ENCODE data around the gene GPX5.
"Not testable (repeated sequence)": the region's sequence is repeated elsewhere in the genome, so short reads cannot be mapped to it uniquely, and the experiment has no call there.

GPX5 gene, protein sequence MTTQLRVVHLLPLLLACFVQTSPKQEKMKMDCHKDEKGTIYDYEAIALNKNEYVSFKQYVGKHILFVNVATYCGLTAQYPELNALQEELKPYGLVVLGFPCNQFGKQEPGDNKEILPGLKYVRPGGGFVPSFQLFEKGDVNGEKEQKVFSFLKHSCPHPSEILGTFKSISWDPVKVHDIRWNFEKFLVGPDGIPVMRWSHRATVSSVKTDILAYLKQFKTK

DNA sequence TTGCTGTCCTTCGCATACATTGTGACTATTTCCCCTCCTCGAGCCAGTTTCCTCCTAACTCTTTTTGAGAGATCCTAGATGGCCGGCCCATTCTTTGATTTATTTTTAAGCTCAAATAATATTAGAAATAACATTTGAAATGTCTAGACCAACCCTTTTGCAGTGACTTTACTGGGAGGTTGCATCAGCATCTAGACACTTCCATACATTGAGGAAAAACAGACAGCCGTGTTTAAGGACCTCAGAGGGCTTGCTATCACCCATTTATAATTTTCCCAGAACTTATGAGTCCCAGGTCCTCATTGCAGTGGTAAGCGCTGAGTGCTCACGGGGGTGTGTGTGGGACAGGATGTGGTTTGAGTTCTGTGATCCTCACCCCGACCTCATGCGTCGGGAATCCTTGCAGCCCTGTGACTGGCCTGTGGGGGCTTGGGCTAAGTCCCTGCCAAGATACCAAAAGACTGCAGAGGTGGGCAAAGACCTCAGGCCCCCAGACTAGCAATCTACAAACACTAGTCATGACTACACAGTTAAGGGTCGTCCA, at the start of gene GPX5:
TSS of gene GPX5 (plus strand) at position 386 of the 544 bp plus-strand sequence. CDS start at position 519, 133 bp downstream.
- DNase-seq (ENCODE audit: low read depth), result no peak

DNA sequence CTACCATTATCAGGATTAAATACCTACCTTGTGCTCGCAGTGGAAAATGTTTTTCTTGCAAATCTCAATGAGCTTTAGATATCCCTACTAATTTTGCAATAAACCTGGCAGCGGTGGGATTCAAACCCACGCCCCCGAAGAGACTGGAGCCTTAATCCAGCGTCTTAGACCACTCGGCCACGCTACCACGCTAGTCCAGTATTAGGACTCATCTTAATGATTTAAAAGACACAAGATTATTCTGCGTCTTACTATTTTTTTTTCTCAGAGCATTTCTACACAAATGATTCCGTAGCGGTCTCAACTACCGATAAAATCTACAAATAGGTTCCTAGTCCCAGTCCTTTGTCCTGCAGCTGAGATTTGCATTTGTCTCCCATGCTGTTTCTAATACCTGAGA, 47.2 kb upstream of the GPX5 start:
- no peak for DNase-seq (ENCODE audit: low read depth)

DNA sequence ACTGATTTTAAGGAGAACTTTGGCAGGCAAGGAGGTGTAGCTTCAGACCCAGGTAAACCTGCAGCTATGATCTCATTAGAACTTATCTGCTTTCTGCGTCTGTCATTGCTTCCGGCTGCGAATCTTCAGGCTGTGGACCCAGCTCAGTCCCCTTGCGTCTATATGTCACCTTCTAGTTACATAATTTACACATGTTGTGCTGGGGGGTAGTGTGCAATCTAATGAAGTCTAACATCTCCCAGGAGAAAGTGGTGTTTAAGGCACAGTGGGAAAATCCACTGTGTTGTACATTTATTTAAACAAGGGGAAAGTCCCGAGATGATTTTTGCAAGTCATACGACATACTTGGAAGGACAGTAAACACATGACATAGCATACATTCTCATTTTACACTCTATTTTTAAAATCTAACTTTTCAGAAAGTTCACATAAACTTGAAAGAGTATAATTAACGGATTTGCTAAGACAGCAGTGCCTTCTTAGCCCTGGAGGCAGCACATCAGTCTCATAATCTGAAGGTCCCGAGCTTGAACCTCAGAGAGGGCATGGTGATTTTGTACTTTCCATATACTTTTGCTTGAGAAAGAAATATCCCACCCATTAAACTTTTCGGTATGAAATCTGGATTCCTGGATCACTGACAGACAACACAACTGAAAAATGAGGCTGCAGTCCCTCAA, 45.3 kb upstream of the GPX5 start:
- DNase-seq (ENCODE audit: low read depth), result no peak

DNA sequence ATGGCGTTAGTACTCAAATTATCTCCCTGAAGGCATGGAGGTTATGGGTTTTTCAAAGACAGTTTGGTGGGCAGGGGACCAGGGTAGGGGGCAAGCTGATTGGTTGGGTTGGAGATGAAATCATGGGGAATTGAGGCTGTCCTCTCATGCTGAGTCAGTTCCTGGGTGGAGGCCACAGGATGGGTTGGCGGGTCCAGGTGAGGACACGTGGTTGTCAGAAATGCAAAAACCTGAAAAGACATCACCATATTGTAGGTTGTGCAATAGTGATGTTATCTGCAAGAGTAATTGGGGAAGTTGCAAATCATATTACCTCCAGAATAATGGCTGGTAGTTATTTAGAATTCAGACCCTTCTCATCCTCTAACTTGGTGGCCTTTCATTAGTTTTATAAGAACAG, 40.2 kb upstream of the GPX5 start:
- no peak for DNase-seq (ENCODE audit: low read depth)

DNA sequence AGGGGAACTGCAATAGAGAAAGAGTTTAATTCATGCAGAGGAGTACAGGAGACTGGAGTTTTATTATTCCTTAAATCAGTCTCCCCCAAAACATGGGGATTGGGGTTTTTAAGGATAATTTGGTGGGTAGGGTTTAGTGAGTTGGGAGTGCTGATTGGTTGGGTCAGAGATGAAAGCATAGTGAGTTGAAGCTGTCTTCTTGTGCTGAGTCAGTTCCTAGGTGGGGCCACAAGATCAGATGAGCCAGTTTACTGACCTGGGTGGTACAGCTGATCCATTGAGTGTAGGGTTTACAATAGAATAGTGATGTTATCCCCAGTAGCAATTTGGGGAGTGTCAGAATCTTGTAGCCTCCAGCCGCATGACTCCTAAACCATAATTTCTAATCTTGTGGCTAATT, 39.1 kb upstream of the GPX5 start:
- DNase-seq (ENCODE audit: low read depth), result no peak

DNA sequence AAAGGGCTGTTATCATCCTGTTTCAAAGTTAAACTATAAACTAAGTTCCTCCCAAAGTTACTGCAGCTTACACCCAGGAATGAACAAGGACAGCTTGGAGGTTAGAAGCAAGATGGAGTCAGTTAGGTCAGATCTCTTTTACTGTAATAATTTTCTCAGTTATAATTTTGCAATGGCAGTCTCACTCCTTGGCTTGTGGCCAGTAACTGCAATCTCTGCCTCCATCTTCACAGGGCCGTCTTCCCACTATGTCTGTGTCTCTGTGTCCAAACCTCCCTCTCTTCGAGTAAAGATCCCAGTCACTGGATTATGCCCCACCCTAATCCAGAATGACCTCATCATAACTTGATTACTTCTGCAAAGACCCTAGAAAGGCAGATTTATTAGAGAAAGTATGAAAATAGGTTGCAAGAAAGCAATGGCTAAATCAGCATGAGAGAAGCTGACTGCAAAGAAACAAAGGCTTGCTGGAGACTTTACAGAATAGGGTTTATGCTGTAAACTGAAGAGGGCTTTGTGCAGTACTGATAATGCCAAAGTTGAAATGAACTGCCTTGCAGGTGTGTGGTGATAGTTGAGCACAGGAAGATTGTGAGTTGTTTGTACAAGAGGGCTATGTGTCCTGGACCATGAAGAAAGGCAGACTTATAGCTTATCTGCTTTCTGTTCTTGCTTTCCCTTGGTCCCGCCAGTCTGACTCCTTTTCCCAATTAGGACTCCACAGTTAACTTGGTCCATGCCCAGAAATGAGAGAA, 38.5 kb upstream of the GPX5 start:
- no peak for DNase-seq (ENCODE audit: low read depth)

DNA sequence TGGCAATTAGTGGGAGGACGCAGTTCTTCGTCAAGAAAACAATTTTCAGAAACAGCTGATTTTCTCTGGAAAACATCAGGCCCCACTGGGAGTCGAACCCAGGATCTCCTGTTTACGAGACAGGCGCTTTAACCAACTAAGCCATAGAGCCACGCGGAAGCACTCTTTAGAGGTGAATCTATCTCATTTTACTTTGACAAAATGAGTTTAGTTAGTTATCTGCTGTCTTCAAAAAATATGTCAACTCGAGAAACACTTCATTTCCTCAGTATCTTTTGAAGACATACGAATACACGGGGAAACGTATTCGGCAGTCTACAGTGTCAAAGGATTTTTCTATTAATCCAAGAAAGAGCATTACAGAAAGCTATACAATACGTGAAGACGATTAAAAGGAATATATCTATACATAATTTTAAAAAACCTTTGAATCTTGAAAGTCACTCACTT, 36.7 kb upstream of the GPX5 start:
- DNase-seq (ENCODE audit: low read depth), result no peak

DNA sequence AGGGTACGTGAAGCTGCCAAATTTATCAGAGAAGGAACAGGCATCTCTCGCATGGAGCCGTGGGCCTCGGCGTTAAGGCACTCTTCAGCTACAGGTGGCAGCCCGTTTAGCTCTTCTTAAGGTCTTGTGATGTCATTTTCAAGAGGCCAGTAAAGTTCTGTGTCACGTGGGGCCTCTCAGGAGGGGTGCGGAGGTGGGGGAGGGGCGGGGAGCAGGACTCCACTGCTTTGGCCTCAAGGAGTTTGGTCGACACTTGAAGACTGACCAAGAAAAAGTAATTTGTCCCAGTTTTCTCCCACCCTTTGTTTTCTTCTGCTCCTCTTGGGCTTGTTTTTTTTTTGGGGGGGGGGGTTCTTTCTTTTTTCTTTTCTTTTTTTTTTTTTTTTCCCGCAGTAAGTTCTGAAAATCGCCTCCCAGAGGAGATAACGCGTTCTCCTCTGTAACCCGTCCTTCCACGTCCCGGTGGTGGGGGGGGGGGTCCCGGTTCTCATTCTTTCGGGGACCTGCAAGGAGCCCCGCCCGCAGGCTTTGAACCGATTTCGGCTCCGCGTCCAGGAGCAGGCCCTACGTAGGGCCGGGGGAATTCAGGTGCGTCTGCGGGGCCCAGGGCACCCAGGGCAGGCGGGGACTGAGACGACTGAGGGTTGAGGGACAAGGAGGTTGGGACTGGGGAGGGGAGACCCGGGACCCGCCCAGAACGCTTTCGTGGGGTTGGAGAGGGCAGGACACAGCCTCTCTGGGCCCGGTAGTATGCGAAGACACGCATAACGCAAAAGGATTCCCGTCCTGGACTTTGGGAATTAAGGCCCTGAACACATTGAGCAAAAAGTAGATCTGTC, 36.1 kb upstream of the GPX5 start:
- DNase-seq (ENCODE audit: low read depth), result peak; percentile 2

DNA sequence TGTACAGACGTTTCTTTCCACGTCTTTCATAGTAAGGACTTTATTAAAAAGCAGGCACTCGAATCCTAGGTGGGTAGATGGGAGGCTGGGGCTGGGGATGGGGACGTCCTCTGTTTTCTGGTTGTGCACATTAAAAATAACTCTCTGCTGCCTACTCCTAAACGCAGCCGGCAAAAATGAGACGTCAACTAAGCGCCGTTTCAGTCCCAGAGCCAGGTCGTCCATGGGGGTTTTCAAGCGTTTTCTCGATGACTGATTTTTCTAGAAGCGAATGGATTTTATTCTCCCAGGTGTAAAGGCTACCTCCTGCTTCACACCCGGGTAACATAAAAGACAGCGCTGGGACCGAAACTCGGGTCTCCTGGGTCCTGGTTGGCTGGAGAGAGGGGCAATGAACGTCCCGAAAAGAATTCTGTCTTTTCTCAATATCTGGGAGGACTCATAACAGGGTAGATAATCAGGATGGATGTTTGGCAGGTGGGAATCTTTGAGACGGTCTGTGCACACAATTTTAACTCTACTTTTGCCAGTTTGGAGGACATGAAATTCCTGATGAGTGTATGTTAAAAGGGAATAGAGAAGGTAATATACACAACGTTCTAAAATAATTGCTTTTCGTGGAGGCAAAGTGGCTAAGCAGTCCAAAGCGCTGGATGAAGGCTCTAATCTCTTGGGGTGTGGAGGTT, 35.3 kb upstream of the GPX5 start:
- no peak for DNase-seq (ENCODE audit: low read depth)

DNA sequence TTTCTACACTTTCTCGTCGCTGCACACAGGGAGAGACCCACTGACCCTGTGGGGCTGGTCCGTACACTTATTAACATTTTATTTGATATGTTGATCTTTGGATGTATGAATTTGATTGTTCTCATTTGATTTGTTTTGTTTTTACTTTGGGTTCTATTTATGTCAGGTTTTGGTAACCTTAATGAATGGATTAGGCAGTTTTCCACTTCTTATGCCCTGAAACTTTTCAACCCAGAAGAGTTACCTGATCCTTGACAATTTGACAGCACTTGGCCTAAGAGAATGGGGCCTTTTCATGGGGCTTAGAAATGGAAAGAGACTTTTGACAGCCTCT, 33.7 kb upstream of the GPX5 start:
- DNase-seq (ENCODE audit: low read depth), result no peak

DNA sequence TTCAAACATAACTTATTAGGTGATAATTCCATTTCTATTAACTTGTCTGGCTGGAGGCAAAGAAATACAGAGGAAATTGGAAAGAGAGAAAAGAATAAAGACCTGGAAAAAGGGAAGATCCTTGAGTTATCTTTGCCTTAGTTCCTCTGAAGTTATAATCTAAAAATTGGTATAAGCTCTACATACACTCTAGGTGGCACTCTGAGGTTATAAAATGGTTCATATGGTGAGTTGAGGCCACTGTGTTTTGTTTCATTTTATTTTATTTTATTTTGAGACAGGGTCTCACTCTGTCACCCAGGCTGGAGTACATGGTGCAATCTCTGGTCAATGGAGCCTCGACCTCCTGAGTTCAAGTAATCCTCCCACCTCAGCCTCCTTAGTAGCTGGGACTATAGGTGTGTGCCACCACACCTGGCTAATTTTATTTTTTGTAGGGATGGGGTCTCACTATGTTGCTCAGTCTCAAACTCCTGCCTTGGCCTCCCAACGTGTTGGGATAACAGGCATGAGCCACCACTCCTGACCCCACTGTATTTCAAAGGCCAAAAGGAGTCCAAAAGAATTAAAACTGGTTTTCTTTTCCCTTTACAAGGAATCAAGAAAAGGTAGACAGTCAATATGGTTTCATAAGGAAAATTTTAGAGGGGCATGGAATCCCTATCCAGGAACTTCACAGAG, 29.4 kb upstream of the GPX5 start:
- DNase-seq (ENCODE audit: low read depth), result no peak

DNA sequence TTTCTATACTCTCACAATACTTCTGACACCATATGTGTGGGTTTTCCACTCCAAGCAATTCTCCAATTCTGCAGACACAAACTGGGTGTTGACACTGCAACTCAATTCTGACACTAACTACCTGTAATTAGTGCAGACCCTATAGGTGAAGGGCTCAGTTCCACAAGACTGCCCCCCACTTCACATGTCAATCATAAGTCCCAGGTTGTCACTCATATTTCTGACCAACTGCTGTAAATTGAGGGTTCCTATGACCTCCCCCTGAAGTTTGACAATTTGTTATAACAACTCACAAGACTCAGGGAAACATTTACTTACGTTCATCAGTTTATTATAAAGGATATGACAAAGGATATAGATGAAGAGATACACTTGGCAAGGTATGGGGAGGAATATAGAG, 28.4 kb upstream of the GPX5 start:
- no peak for DNase-seq (ENCODE audit: low read depth)

DNA sequence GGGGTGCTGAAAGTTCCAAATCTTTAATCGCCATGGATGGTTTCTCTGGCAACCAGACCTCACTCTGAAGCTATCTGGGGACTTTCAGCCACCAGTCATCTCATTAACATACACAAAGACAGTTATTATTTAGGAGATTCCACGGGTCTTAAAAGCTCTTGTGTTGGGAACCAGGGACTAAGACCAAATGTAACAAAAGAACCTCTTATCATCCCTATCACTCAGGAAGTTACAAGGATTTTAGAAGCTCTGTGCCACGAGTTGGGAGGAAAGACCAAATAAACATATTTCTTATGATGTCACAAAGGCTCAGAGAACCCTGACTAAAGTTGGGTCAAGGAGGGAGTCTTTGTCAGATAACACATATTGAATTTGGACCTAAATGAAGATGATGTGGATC, 27.8 kb upstream of the GPX5 start:
- DNase-seq (ENCODE audit: low read depth), result no peak

DNA sequence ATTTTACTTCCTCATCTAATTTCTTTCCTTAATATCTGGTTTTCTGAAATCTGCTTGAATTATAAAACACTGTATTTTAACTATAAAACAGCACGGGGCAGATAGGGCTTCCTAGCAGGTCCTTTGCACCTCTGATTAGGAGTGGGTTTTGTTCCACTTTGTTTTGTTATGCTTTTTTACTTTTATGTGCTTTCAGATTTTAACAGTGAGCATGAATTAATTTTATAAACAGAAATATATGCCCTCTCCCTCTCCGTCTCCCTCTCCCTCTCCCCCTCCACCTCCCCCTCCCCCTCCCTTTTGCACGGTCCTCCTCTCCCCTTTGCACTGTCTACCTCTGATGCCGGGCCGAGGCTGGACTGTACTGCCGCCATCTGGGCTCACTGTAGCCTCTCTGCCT, 24.4 kb upstream of the GPX5 start:
- DNase-seq (ENCODE audit: low read depth), result no peak

DNA sequence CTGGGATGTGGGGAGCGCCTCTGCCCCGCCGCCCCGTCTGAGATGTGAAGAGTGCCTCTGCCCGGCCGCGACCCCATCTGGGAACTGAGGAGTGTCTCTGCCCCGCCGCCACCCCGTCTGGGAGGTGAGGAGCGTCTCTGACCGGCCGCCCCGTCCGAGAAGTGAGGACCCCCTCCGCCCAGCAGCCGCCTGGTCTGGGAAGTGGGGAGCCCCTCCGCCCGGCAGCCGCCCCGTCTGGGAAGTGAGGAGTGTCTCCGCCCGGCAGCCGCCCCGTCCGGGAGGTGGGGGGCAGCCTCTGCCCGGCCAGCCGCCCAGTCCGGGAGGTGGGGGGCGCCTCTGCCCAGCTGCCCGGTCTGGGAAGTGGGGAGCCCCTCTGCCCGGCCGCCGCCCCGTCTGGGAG, 23.5 kb upstream of the GPX5 start:
- not testable (repeated sequence) for DNase-seq (ENCODE audit: low read depth)

DNA sequence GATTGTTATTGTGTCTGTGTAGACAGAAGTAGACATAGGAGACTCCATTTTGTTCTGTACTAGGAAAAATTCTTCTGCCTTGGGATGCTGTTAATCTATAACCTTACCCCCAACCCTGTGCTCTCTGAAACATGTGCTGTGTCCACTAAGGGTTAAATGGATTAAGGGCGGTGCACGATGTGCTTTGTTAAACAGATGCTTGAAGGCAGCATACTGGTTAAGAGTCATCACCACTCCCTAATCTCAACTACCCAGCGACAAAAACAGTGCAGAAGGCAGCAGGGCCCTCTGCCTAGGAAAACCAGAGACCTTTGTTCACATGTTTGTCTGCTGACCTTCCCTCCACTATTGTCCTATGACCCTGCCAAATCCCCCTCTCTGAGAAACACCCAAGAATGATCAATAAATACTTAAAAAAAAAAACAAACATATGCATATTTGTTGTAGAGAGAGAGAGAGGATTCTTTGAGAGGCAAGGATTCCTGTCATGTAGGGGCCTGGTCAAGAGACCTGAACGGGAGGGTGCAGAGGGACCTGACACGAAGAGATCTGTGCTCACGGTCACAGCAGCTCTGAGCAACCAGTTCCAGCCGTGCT, 22.9 kb upstream of the GPX5 start:
- DNase-seq (ENCODE audit: low read depth), result not testable (repeated sequence)

DNA sequence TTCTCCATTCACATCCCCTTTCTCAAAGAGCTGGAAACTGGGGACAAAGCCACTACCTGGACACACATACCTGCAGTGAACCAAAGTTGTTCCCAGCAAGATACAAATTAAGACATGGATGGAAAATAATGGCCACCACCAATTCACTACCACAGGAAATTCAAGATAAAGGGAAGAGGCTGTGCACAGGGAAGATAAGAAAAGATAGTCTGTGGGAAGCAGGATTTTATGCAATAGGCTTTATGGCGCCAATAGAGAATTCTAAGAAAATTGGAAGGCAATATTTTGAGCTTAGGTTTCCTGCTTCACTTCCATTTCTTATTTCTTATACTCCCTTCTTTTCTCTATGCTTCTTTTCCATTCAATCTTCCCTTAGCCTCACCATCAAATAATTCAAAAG, 19.9 kb upstream of the GPX5 start:
- DNase-seq (ENCODE audit: low read depth), result no peak

DNA sequence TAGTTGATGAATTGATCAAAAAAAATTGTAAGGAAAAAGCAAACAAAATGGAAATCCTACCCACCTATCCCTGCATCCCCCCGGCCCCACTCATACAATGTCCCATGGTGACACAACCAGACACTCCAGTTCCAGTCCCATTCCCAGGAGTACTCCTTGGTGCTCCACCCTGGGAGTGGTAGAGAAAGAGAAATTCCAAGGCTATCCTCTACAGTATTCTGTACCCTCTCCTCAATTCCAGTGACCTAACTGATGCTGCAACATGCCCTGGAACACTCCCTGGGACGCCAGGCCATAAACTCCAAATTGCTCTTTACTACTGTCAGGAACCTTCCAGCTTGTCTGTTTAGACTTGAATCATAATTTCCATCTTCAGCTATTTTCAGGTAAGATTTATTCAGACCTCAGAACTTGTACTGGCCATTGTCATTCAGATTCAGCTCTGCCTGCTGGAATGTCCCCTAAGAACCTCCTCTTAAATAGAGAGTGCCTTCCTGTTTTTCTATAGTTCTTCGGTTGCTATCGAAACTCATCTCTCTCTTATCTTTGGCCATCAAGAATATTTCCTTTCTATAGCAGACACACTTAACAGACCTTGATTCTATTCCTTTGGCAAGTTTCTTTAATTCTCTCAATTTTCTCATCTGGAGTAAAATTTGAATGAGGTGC, 18.7 kb upstream of the GPX5 start:
- DNase-seq (ENCODE audit: low read depth), result no peak

DNA sequence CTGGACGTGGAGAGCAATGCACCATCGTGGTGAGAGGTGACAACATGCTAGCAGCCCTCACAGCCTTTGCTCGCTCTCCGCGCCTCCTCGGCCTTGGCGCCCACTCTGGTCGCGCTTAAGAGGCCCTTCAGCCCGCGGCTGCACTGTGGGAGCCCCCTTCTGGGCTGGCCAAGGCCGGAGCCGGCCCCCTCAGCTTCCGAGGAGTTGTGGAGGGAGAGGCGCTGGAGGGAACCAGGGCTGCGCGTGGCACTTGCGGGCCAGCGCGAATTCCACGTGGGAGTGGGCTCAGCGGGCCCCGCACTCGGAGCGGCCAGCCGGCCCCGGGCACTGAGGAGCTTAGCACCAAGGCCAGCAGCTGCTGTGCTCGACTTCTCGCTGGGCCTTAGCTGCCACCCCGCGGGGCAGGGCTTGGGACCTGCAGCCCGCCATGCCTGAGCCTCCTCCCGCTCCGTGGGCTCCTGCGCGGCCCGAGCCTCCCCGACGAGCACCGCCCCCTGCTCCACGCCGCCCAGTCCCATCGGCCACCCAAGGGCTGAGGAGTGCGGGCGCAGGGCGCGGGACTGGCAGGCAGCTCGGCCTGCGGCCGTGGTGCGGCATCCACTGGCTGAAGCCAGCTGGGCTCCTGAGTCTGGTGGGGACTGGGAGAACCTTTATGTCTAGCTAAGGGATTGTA, 13.9 kb upstream of the GPX5 start:
- no peak for DNase-seq (ENCODE audit: low read depth)

Measured in activated gamma-delta T cell treated with anti-CD3 and anti-CD28 coated beads, Interleukin-2, amount 50 U/mL, for 16 hours (primary cell).